IPS DF 4.7 (cell line): ENCODE measurements around the gene EIF4EBP2.

Experiments used
- DNase-seq: peaks from one replicate; pipeline ENCODE4 v3.0.0-alpha.2; 2013; ENCODE audit warnings: low spot score; ENCODE audit errors: extremely low read depth

EIF4EBP2 gene, protein sequence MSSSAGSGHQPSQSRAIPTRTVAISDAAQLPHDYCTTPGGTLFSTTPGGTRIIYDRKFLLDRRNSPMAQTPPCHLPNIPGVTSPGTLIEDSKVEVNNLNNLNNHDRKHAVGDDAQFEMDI

DNA sequence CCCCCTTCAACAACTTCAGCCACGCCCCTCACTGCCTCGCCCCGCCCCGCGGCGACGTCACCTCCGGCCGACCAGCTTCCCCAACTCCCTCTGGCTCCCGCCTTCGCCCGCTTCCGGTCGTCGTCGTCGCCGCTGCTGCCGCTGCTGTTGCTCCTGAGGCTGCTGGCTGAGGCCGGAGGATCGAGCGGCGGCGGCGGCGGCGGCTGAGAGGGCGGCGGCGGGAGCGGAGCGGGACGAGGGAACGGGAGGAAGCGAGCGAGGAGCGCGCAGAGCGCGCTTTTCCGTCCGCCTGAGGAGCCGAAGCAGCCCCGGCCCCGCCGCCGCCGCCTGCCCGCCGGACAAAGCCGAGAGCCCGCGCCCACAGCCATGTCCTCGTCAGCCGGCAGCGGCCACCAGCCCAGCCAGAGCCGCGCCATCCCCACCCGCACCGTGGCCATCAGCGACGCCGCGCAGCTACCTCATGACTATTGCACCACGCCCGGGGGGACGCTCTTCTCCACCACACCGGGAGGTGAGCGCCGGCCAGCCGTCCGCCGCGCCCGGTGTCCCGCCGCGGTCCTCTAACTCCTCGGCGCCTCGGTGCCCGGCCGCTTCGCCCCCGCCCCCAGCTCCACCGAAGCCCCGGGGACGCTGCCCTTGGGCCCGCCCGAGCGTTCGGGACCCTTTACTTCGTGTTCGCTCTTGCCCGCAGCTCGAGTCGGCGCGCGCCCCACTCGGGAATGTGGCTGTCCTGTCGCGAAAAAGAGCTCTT lies at the start of gene EIF4EBP2:
Gene EIF4EBP2 (plus strand): TSS at position 110 of the 751 bp plus-strand sequence. CDS start 257 bp downstream, at position 367.
- DNase-seq = peak; percentile 78

DNA sequence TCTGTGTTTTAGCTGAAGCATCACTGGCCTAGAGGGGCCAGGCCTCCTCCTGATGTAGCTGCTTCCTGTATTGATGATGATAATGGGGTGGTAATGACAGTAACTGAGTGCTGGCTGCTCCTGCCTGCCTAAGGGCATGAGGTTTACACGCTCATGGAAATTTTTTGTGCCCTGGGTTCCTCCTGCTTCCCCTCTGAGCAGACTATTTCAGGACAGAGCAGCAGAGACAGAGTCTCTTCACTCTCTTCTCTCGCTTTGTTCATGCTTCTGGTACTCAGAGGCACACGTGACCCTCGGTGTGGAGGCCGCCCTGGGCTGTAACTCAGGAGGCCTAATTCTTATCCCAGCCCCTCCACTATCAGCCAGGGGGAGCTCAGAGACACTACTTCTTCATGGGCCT lies 49.4 kb upstream of the EIF4EBP2 start:
- no peak for DNase-seq

DNA sequence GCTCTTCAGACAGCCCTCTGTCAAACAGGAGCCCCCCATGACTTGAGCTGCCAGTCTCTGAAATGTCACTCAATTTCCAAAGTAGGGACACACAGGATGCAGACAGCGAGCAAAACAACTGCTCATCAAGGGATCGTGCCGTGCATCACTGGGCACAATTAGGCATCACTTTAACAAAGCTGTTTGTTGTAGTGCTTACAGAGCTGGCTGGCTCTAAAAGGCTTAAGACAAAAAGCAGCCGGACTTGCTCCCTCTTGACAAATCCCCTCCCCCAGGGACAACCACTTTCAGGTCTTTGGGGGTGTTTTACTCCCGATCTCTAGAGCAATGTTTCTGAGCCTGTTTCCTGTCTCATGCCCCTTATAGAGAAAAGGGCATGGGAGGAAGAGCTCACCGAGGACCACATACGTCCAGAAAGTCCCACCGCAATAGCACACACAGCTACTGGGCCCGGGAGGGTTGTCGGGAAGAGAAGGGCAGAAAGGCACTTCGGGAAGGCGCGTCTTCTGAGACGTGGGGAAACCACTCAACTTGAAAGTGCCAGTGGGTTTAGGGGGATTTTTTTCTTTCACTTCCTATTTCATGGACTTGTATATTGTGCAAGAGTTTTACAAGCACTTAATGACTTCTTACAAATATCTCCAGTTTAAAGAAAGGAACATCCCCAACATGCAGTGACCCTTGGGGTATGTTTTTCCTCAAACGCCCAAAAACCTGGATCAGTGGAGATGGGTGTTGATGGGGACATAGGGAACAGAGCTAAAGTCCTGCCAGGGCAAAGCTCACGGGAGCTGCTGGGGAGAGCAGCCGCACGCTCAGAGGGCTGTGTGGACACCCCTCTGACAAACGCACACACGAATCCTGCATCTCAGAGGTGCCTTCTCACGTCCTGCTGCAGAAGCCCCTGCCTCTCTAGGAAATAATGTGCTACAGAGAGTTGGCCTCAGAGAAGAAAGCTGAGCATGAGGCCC lies 48.6 kb upstream of the EIF4EBP2 start:
- DNase-seq = no peak

DNA sequence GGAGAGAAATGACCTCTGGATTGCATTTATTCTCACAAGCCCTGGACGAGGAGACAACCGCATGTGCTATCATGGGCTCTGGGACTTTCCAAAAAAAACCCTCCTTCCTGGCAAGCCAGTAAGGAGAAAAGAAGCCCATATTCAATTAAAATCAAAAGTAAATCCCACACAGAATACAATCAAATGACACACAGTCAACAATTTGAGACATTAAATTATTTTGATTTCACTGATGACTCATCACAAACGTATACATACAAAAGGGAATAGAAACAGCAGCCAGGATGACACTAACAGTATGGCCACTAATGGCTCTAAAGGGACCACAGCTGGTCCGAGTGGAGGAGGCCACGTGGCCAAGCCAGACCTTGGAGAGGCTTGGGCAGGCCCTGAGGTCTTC lies 46.4 kb upstream of the EIF4EBP2 start:
- no peak for DNase-seq

DNA sequence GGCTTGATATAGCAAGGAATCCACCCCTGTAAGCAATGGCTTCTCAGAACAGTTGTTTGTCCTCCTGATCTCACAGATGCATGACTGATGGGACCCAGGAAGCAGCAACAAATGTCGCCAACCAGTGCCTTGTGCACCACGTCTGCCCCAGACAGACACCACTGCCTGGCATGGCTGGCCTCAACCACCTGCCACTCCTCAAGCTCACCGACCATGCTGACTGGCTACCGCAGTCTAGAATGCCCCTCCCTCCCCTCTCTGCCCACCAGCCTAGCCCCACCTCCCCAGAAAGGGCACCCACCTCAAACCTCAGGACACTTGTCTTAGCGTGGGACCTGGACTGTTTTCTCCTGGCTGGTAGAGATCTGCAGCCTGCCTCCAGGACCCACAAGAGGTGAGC lies 45.5 kb upstream of the EIF4EBP2 start:
- DNase-seq = no peak

DNA sequence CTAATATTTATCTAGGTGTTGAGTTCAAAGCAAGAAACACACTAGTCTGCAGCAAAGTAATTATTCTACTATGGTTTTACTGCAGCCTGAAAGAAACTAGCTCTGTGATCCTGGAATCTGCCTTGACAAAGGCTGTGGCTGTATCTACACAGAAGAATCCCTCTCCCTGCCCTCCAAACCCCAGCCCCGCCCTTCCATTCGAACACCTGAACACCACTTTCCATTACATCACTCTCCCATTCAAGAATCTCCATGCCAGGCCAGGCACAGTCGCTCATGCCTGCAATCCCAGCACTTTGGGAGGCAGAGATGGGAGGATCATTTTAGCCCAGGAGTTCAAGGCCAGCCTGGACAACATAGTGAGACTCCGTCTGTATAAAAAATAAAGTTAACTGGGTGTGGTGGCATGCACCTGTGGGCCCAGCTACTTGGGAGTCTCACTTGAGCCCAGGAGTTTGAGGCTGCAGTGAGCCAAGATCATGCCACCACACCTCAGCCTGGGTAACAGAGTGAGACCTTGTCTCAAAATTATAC lies 44.9 kb upstream of the EIF4EBP2 start:
- no peak for DNase-seq

DNA sequence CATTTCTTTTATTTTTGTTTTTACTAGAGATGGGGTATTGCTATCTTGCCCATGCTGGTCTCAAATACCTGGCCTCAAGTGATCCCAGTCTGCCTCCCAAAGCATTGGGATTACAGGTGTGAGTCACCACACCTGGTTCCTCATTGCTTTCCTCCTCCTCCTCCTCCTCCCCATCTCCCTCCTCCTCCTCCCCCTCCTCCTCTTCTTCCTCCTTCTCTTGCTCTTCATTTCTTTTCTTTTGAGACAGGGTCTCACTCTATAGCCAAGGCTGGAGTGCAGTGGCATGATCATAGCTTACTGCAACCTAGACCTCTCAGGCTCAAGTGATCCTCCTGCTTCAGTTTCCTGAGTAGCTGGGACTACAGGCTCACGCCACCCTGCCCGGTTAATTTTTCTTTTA lies 43.7 kb upstream of the EIF4EBP2 start:
- DNase-seq = no peak

DNA sequence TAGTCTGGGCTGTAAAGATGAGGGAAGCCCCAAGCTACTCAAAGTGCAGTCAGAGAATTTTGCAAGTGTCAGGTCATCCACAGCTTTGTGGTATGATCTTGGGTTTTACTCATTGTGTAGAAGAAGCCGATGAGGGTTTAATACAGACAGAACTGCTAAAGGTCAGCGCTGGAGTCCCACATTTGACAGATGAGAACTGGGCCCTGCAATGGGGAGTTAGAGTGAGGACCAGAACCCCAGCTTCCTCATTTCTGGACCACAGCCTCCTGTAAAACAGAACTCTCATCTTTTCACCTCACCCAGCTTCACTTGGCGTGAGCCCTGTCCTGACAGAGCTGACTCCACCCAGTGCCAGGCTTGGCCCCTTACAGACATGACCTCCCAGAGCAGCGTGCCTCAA lies 41.6 kb upstream of the EIF4EBP2 start:
- DNase-seq = no peak

DNA sequence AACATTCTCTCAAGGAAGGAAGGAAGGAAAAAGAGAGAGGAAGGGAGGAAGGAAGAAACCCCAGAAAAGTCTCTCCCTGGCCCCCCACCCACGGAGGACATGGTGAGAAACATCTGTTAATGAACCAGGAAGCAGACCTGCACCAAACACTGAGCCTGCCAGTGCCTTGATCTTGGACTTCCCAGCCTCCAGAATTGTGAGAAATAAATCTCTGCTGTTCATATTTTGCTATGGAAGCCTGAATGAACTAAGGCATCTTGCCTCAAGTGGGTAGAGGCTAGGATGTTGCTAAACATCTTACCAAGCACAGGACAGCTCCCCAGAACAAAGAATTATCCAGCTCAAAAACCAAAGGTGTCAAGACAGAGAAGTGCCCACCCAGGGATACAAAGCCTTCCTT lies 40.7 kb upstream of the EIF4EBP2 start:
- DNase-seq = no peak

DNA sequence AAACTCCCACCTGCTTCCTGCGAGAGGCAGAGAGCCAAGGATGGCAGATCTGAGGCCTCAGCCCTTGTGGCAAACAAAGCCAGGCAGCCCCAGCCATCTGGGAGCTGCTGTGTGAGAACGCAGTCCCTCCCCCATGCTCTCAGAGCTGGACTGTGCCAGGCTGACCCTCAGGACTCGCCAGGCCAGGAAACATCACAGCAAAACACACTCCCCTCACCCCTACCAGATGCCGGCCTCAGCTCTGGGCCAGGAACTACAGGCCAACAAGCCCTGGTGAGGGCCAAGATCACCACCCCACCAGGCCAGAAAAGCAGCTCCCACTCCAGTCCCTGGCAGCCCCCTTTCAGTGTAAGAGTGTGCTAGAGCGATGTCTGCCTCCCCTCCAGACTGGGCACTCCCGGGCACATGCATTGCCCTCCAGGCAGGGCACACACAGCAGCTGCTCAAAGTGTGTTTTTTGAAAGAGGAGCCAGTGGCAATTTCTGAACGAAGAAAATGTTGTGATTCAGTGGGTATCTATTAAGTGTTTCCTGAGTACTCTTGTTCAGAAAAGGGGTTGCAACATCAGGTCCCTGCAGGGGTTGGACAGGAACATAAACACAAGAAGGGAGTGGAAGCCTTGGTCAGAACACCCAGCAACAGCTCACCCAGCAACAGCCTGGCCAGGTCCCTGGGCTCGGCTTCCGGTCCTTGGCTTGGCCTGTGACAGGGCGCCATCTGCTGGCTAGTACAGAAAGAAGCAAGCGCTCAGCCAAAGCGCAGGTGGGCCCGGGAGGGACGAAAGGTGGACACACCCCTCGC lies 39.8 kb upstream of the EIF4EBP2 start:
- no peak for DNase-seq

DNA sequence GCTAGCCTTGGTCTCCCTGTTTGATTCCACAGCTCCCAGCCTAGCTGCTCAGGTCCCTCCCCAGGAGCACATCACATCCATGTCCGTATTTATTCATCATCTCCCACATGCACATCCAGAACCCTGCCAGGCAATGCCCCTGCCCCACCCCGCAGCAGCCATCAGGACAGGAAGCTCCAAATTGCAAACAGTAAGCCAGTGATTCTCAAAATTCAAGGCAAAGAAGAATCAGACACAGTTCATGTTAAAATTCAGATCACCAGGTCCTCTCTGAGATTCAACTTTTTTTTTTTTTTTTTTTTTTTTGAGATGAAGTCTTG lies 39.2 kb upstream of the EIF4EBP2 start:
- no peak for DNase-seq

DNA sequence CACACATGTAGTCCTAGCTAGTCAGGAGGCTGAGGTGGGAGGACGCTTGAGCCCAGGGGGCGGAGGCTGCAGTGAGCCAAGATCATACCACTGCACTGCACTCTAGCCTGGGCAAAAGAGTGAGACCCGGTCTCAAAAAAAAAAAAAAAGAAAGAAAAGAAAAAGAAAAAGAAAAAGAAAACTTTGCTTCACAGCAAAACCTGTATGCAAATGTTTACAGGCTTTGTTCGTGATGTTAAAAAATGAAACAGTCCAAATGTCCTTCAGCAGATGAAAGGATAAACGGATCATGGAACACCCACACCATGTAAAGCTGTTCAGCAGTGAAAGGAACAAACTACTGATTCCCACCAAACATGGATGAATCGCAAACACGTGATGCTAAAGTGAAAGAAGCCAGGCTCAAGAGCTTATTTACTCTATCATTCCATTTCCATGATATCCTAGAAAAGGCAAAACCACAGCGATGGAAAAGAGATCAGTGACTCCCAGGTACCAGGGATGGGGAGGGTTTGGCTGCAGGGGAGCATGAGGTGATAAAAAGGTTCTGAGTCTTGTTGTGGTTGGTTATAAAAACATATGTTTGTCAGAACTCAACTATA lies 36.6 kb upstream of the EIF4EBP2 start:
- DNase-seq = no peak

DNA sequence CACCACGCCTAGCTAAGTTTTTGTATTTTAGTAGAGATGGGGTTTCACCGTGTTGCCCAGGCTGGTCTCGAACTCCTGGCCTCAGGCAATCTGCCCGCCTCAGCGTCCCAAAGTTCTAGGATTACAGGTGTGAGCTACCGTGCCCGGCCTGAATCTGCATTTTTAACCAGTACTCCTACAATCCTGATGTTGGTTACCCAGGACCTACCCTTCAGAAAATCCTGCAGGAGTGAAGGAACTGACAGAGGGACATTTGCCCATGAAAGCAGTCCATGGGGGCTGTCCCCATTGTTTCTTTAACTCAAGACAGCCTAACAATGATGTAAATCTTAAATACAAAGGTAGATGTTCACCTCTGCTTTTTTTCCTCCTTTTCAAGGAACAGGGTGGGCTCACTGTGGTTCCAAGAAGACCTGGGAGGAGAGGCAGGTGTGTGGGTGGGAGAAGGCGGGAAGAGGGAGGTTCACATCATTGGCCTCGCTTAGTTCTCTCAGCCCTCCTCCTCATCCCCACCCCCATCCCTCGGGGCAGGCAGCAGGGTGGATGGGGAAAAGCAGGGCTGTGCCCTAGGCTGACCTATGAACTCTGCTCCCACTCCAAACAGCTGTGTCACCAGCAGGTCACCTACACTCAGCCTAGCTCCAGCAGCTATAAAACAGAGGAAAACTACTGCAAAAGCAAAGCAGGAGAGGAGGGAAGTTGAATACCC lies 35.0 kb upstream of the EIF4EBP2 start:
- no peak for DNase-seq

DNA sequence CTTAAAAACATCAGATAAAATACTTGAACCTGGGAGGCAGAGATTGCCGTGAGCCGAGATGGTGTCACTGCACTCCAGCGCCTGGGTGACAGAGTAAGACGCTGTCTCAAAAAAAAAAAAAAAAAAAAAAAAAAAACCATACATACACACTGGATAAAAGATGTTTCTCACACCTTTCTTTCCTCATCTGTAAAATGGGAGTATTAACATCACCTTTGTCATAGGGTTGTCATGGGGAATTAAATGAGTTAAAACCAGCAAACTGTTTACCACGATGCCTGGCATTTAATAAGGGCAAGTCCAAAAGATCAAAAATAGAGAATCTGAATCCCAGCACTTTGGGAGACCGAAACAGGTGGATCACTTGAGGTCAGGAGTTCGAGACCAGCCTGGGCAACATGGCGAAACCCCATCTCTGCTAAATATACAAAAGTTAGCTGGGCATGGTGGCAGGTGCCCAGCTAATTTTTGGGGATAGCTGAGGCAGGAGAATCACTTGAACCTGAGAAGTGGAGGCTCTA lies 34.4 kb upstream of the EIF4EBP2 start:
- DNase-seq = no peak

DNA sequence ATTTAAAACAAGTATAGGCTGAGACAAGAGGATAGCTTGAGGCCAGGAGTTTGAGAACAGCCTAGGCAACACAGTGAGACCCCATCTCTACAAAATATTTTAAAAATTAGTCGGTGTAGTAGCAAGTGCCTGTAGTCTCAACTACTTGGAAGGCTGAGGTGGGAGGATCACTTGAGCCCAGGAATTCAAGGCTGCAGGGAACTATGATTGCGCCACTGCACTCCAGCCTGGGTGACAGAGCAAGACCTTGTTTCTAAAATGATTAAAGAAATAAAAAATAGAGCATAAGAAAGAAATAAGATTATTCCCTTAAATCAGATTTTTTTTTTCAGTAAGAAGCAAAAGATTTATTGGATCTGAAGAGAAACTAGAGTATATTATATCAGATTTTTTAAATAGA lies 33.2 kb upstream of the EIF4EBP2 start:
- DNase-seq = no peak

DNA sequence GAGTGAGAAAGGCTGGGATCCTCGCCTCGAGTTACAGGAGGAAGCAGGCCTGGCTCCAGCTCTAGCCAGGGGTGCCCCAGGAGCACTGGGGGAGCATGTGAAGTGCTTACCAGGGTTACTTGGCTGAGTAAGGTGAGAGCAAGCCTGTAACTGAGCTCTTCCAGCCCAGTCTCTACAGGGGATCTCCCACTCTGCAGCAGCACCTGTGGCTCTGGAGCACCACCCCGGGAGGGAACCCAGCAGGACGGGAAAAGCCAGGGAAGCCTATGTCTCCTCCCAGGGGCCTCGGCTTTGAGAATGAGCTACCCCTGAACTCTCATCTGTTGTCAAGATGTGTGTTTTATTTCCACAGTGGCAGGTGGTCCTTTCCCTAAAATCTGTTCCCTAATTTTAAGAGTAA lies 32.1 kb upstream of the EIF4EBP2 start:
- DNase-seq = no peak

DNA sequence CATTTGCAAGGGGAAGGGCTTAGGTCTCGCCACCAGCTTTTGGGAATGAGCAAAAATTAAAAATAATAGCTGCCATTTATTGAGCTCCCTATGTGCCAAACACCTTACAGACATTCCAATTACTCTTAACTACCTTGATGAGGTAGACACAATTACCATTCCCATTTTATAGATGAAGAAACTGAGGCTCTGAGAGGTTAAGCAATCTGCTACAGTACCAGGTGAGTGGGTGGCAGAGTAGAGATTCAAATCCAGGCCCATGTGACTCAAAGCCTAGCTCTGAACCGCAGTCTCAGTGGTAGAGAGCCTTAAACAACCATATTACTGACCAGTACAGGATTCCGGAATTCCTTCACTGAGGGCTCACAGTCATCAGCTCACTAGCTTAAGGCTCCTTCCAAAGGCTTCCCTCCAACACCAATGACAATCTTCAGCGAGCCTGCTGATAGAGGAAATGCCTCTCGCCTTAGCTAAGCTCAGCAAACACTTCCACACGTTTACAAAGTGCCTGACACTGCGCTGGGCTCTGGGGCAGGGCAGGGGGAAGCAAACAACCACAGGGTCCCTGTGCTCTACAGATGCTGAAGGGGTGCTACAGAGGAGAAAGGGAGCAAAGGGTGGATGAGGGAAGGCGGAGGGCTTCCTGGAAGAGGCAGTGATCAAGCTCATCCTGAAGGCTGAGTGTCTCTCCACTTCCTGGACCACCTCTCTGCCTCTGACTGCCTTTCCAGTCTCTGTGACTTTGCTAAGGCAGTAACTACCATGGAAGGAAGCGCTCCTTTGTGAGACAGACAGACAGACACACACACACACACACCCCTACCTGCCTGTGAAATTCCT lies 28.9 kb upstream of the EIF4EBP2 start:
- DNase-seq = no peak

DNA sequence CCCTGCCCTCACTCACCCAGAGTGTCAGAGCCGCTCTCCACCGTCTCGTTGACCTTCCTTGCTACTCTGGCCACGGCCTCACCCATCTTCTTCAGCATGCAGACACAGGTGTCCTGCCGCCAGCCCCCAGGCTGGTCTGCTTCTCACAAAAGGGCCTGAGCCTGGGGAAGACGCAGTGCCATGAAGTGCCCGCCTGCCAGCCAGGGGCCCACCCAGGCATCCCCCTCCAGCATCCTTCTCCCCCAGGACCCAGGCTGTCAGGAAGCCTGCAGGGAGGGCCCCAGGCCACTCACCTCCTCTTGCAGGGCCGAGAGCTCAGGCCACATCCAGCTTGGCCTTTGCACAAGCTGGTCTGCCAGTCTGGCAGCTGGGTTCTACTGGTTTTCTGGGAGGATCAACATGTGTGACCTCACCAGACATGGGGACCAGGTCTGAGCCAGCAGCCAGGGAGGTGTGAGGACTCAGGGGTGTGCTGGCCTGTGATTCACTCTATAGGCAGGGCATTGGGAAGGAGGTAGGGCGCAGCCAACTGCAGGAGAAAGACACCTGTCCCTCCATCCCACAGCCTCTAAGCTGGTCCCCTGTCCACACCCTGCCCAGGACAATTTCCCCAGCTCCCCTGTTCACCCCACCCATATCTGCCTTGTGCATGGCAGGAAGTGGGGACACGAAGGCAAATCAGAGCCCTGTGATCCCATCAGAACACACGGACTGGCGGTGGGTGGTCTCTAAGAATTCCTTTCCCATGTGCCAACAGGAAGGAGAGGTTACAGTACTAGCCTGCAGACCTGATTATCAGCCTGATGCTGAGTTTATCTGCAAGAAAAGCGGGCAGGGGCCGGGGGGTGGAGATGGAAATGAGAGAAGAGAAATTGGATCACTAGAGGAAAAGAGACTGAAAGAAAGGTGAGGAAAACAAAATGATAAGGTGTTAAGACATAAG lies 27.2 kb upstream of the EIF4EBP2 start:
- DNase-seq = no peak
